ENCODE data around the gene FIGN. TPM values are rescaled to one million over a fixed set of nuclear protein-coding genes. Genes with fewer than 3 reads are reported as not detected.

The FIGN gene
- total and polyA plus RNA-seq, 2 donors (not counting 1 experiment from before 2014, with no cell fraction given) = not detected

DNA sequence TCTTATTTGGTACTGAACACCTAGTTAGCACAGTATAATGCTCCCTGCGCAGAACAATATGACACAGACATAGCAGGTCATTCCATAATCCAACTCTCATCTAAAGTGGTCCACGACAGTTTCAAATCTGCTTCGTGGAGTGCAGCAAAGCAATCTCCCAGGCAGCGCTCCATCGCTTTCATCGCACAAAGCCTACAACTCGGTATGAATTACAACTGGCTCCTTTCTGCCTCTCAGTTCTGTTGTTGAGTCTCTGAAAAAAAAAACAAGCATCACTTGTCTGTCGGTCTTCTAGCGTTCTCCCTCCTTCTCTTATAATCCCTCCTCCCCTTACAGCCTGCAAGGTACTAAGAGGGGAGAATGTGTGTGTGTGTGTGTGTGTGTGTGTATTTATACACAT, 123.5 kb downstream of the FIGN start:
- DNase-seq (no peak), ATAC-seq (ENCODE audit: low read depth) (no peak)
- 96% methylated on average over 6 of the region's 9 CpGs for WGBS (ENCODE audit: insufficient coverage)
- Histone ChIP-seq H3K36me3 (replicated peaks in 1 of 2; ENCODE audit: control extremely low read depth in 1 of 2, control insufficient read depth in 1 of 2, extremely low read depth in 1 of 2, insufficient read depth in 2 of 2, low read length in 1 of 2) (no peaks in the 10 kb centered on the region), H3K9me3 (ENCODE audit: control extremely low read depth in 1 of 3, control insufficient read depth in 2 of 3, insufficient read depth in 1 of 3, low read length in 2 of 3) (peaks cover 0 to 3% (median 0%) of the 10 kb centered on the region in 3 donors), H2AFZ (ENCODE audit: insufficient read depth, low read depth, low read length, poor library complexity, severe bottlenecking) (no peak overlapping the region), H3K4me1 (ENCODE audit: control insufficient read depth in 2 of 2, insufficient read depth in 2 of 2, low read length in 2 of 2) (no peaks in the 10 kb centered on the region), H3K27ac (ENCODE audit: low read length in 2 of 2) (no peak overlapping the region), H3K4me3 (ENCODE audit: control extremely low read depth in 1 of 5, extremely low read depth in 1 of 5, insufficient read depth in 1 of 5, low read depth in 2 of 5, low read length in 4 of 5) (no peak overlapping the region), H3K27me3 (replicated peaks in 1 of 4; ENCODE audit: control extremely low read depth in 1 of 4, control insufficient read depth in 3 of 4, insufficient read depth in 4 of 4, low read length in 3 of 4) (no peaks in the 10 kb centered on the region), H3K9ac (ENCODE audit: low read length) (no peak overlapping the region), H3K4me2 (replicated peaks; ENCODE audit: low read depth, low read length, poor library complexity, severe bottlenecking) (no peak overlapping the region), H3K79me2 (ENCODE audit: control insufficient read depth, insufficient read depth, low read length) (no peaks in the 10 kb centered on the region), H4K20me1 (ENCODE audit: control insufficient read depth, insufficient read depth, low read length, poor library complexity, severe bottlenecking) (no peaks in the 10 kb centered on the region)
- Mint-ChIP-seq H3K9me3 (ENCODE audit: insufficient read depth) (no peaks in the 10 kb centered on the region), H3K4me3 (no peak overlapping the region), H3K27me3 (no peaks in the 10 kb centered on the region), H3K4me1 (no peaks in the 10 kb centered on the region), H3K27ac (no peak overlapping the region)
- intact Hi-C loops (cut with micrococcal nuclease) = loop anchor here (10.0 kb wide), 1 partner anchor 268 kb away; no protein-coding TSS in a partner anchor
- ChIA-PET POLR2A (no interaction called here), CTCF (no interaction called here)
- no peak for TF ChIP-seq EZH2 (IDR thresholded peaks at IDR 0.05; ENCODE audit: borderline replicate concordance, insufficient read depth, low read depth, low read length, poor library complexity, severe bottlenecking)
- TF ChIP-seq, protein P1, sequence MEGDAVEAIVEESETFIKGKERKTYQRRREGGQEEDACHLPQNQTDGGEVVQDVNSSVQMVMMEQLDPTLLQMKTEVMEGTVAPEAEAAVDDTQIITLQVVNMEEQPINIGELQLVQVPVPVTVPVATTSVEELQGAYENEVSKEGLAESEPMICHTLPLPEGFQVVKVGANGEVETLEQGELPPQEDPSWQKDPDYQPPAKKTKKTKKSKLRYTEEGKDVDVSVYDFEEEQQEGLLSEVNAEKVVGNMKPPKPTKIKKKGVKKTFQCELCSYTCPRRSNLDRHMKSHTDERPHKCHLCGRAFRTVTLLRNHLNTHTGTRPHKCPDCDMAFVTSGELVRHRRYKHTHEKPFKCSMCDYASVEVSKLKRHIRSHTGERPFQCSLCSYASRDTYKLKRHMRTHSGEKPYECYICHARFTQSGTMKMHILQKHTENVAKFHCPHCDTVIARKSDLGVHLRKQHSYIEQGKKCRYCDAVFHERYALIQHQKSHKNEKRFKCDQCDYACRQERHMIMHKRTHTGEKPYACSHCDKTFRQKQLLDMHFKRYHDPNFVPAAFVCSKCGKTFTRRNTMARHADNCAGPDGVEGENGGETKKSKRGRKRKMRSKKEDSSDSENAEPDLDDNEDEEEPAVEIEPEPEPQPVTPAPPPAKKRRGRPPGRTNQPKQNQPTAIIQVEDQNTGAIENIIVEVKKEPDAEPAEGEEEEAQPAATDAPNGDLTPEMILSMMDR (IDR thresholded peaks at IDR 0.05) = no peak

DNA sequence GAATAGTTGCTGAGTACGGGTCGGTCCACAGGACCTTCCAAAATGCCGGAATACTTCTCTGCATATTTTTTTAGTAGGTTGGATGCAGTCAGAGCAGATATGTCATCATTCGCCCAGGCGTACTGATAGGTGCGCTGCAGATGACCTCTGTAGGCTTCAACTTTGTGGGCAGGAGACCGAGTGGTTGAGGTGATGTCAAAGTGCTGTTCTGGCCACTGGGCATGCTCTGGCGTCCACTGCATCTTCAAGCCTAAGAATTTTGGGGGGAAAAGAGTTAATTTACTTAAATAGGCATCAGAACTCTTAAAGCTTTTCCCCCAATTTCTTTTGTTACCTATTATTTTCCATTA, 124.3 kb downstream of the FIGN start:
- H3K27me3 ChIP-seq (replicated peaks in 1 of 4; ENCODE audit: control extremely low read depth in 1 of 4, control insufficient read depth in 3 of 4, insufficient read depth in 4 of 4, low read length in 3 of 4) = no peaks in the 10 kb centered on the region
- intact Hi-C loops (cut with micrococcal nuclease) = loop anchor here (10.0 kb wide), 1 partner anchor 267 kb away; no protein-coding TSS in a partner anchor
- H3K9me3 ChIP-seq (ENCODE audit: control extremely low read depth in 1 of 3, control insufficient read depth in 2 of 3, insufficient read depth in 1 of 3, low read length in 2 of 3) = peaks cover 0 to 3% (median 0%) of the 10 kb centered on the region in 3 donors
- H2AFZ ChIP-seq (ENCODE audit: insufficient read depth, low read depth, low read length, poor library complexity, severe bottlenecking) = no peak overlapping the region
- no peak overlapping the region for H3K4me3 Mint-ChIP-seq
- no peaks in the 10 kb centered on the region for H3K4me1 ChIP-seq (ENCODE audit: control insufficient read depth in 2 of 2, insufficient read depth in 2 of 2, low read length in 2 of 2)
- H3K36me3 ChIP-seq (replicated peaks in 1 of 2; ENCODE audit: control extremely low read depth in 1 of 2, control insufficient read depth in 1 of 2, extremely low read depth in 1 of 2, insufficient read depth in 2 of 2, low read length in 1 of 2) = no peaks in the 10 kb centered on the region
- no peak overlapping the region for H3K27ac Mint-ChIP-seq
- no peak overlapping the region for H3K4me2 ChIP-seq (replicated peaks; ENCODE audit: low read depth, low read length, poor library complexity, severe bottlenecking)
- no peak overlapping the region for H3K27ac ChIP-seq (ENCODE audit: low read length in 2 of 2)
- H3K9me3 Mint-ChIP-seq (ENCODE audit: insufficient read depth) = no peaks in the 10 kb centered on the region
- ChIA-PET CTCF (no interaction called here), POLR2A (no interaction called here)
- no peak overlapping the region for H3K4me3 ChIP-seq (ENCODE audit: control extremely low read depth in 1 of 5, extremely low read depth in 1 of 5, insufficient read depth in 1 of 5, low read depth in 2 of 5, low read length in 4 of 5)
- no peak for TF ChIP-seq EZH2 (IDR thresholded peaks at IDR 0.05; ENCODE audit: borderline replicate concordance, insufficient read depth, low read depth, low read length, poor library complexity, severe bottlenecking)
- TF ChIP-seq, protein P1 (IDR thresholded peaks at IDR 0.05) = no peak
- ATAC-seq (ENCODE audit: low read depth) (no peak), DNase-seq (no peak)
- 96% methylated on average over 8 of the region's 8 CpGs for WGBS (ENCODE audit: insufficient coverage)
- no peaks in the 10 kb centered on the region for H3K79me2 ChIP-seq (ENCODE audit: control insufficient read depth, insufficient read depth, low read length)
- H4K20me1 ChIP-seq (ENCODE audit: control insufficient read depth, insufficient read depth, low read length, poor library complexity, severe bottlenecking) = no peaks in the 10 kb centered on the region
- no peaks in the 10 kb centered on the region for H3K4me1 Mint-ChIP-seq
- H3K9ac ChIP-seq (ENCODE audit: low read length) = no peak overlapping the region
- no peaks in the 10 kb centered on the region for H3K27me3 Mint-ChIP-seq
